ENCODE data around the gene EFCAB12. TPM values are rescaled to one million over a fixed set of nuclear protein-coding genes. Genes with fewer than 3 reads are reported as not detected.
"Not testable (repeated sequence)": the region's sequence is repeated elsewhere in the genome, so short reads cannot be mapped to it uniquely, and the experiment has no call there.

The EFCAB12 gene
- total RNA-seq, 2 experiments from 2014 or later: 1.1 to 2.5 TPM

- CTCF ChIA-PET (ENCODE audit: unreplicated experiment): interaction anchor here (1.3 to 1.4 kb wide), 2 partner anchors 10 to 15 kb away, joined by 3 to 6 read pairs; no protein-coding TSS in a partner anchor
Measured at GRCh38 chr3:129399145-129399894, 29.1 kb downstream of the EFCAB12 start.

GRCh38 chr3:129398803-129399144 lies 29.7 kb downstream of the EFCAB12 start:
- Histone ChIP-seq H3K79me2 (ENCODE audit: insufficient read depth, low read depth, low read length) (peaks cover 43% of the 10 kb centered on the region), H3K9me2 (ENCODE audit: insufficient read depth, low read length) (no peaks in the 10 kb centered on the region), H3K36me3 (ENCODE audit: insufficient read depth, low read length) (peaks cover 27% of the 10 kb centered on the region), H3K27ac (ENCODE audit: low read depth, low read length, poor library complexity, severe bottlenecking) (peak overlapping the region; percentile 59), H2AFZ (ENCODE audit: low read length) (peak overlapping the region; percentile 95; the same call in 1 of the 2 replicates), H4K20me1 (ENCODE audit: insufficient read depth, low read length) (peaks cover 11% of the 10 kb centered on the region; the same call in 1 of the 2 replicates), H3K4me1 (ENCODE audit: insufficient read depth, low read length, poor library complexity, severe bottlenecking) (peaks cover 22% of the 10 kb centered on the region), H3K4me2 (ENCODE audit: low read length) (peak overlapping the region; percentile 86), H3K9me3 (ENCODE audit: low read length) (no peaks in the 10 kb centered on the region), H3K4me3 (ENCODE audit: low read depth, low read length, poor library complexity, severe bottlenecking) (peak overlapping the region; percentile 87)
- POLR2A ChIA-PET: interaction anchor here (0.7 to 2.5 kb wide), 5 partner anchors 10 to 53 kb away, joined by 3 to 9 read pairs (median 5); no protein-coding TSS in a partner anchor
- no peak for TF ChIP-seq CTCF (conservative IDR thresholded peaks at IDR 0.05; ENCODE audit: low read length)
- no peak for TF ChIP-seq EZH2phosphoT487 (IDR thresholded peaks at IDR 0.05; ENCODE audit: borderline replicate concordance, low read depth, low read length)
- BruUV-seq (replicated peaks): TSS peak; percentile 80
- CTCF ChIA-PET (ENCODE audit: unreplicated experiment): no interaction called here
- DNase-seq (ENCODE audit: low spot score): peak; percentile 20
- intact Hi-C loops (cut with micrococcal nuclease; ENCODE audit: unreplicated experiment): loop anchor here (1.0 to 5.0 kb wide), 2 partner anchors 42 to 121 kb away; partner anchors contain the start of genes HMCES and IFT122

More at GRCh38 chr3:129399145-129399894, 29.1 kb downstream of the EFCAB12 start:
- Histone ChIP-seq H3K4me1 (ENCODE audit: insufficient read depth, low read length, poor library complexity, severe bottlenecking) (peaks cover 22% of the 10 kb centered on the region), H3K9me2 (ENCODE audit: insufficient read depth, low read length) (no peaks in the 10 kb centered on the region), H3K9me3 (ENCODE audit: low read length) (no peaks in the 10 kb centered on the region), H3K4me2 (ENCODE audit: low read length) (peak overlapping the region; percentile 86), H3K79me2 (ENCODE audit: insufficient read depth, low read depth, low read length) (peaks cover 43% of the 10 kb centered on the region), H3K27ac (ENCODE audit: low read depth, low read length, poor library complexity, severe bottlenecking) (peak overlapping the region; percentile 59), H4K20me1 (ENCODE audit: insufficient read depth, low read length) (peaks cover 11% of the 10 kb centered on the region; the same call in 1 of the 2 replicates), H3K4me3 (ENCODE audit: low read depth, low read length, poor library complexity, severe bottlenecking) (peak overlapping the region; percentile 87), H3K36me3 (ENCODE audit: insufficient read depth, low read length) (peaks cover 27% of the 10 kb centered on the region), H2AFZ (ENCODE audit: low read length) (peak overlapping the region; percentile 95)
- no TSS peak for BruUV-seq (replicated peaks)
- DNase-seq (ENCODE audit: low spot score): peak; percentile 96
- TF ChIP-seq CTCF (conservative IDR thresholded peaks at IDR 0.05; ENCODE audit: low read length) (peak; percentile 89), EZH2phosphoT487 (IDR thresholded peaks at IDR 0.05; ENCODE audit: borderline replicate concordance, low read depth, low read length) (no peak)
- POLR2A ChIA-PET: interaction anchor here (0.7 to 2.5 kb wide), 9 partner anchors 9 to 59 kb away, joined by 3 to 13 read pairs (median 6); partner anchors contain the start of genes IFT122 and MBD4
- intact Hi-C loops (cut with micrococcal nuclease; ENCODE audit: unreplicated experiment): loop anchor here (1.0 to 5.0 kb wide), 2 partner anchors 41 to 122 kb away; partner anchors contain the start of genes HMCES and IFT122

GRCh38 chr3:129393760-129394564 lies 34.5 kb downstream of the EFCAB12 start:
- intact Hi-C loops (cut with micrococcal nuclease; ENCODE audit: unreplicated experiment): not testable (repeated sequence)
- H3K36me3 ChIP-seq (ENCODE audit: insufficient read depth, low read length): peaks cover 66% of the 10 kb centered on the region

More at GRCh38 chr3:129393760-129394564, 34.5 kb downstream of the EFCAB12 start:
- DNase-seq (ENCODE audit: low spot score); BruUV-seq (replicated peaks); H3K4me3 ChIP-seq (ENCODE audit: low read depth, low read length, poor library complexity, severe bottlenecking); H3K27ac ChIP-seq (ENCODE audit: low read depth, low read length, poor library complexity, severe bottlenecking); H3K9me2 ChIP-seq (ENCODE audit: insufficient read depth, low read length); CTCF ChIA-PET (ENCODE audit: unreplicated experiment); POLR2A ChIA-PET; H3K9me3 ChIP-seq (ENCODE audit: low read length); H3K4me2 ChIP-seq (ENCODE audit: low read length); H2AFZ ChIP-seq (ENCODE audit: low read length): not testable (repeated sequence)
- peaks cover 11% of the 10 kb centered on the region for H3K4me1 ChIP-seq (ENCODE audit: insufficient read depth, low read length, poor library complexity, severe bottlenecking)
- peaks cover 40% of the 10 kb centered on the region for H3K79me2 ChIP-seq (ENCODE audit: insufficient read depth, low read depth, low read length)
- H4K20me1 ChIP-seq (ENCODE audit: insufficient read depth, low read length): peaks cover 11% of the 10 kb centered on the region; the same call in 1 of the 2 replicates
